Suppressor macrophage treated with lipopolysaccharide for 4 hours (primary cell): ENCODE results near the gene RAP1GAP2.
"Not testable (repeated sequence)": the region's sequence is repeated elsewhere in the genome, so short reads cannot be mapped to it uniquely, and the experiment has no call there.

Experiments
- DNase-seq: peaks from one replicate; pipeline ENCODE4 v3.0.0-alpha.2; 2020

RAP1GAP2 gene

DNA sequence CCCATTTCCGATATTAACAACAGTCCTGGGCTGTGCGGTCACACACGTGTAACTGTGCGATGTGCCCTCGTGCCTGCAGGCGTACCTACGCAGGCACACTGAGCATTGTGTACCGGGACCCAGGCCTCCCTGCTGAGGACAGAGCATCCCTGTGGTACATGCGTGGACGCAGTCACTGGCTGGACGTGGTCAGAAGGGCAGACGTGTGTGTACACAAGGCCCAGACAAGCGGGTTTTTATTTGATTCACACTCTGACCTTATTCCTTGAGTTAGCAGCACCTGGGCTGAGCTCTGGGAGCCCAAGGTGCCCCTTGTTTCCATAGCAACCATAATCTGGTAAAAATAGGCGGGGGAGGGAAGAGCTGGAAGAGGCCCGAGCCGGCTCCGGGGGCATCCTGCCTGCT lies 19.5 kb downstream of the RAP1GAP2 start:
- DNase-seq, result no peak

DNA sequence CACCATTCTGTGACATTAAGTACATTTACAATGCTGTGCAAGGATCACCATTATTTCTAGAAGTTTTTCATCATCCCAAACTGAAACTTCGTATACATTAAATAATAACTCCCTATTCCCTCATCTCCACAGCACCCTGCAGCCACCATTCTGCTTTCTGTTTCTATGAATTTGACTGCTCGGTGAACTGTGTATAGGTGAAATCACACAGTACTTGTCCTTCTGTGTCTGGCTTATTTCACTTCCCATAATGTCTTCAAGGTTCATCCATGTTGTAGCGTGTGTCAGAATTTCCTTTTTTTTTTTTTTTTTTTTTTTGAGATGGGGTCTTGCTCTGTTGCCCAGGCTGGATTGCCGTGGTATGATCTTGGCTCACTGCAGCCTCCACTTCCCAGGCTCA lies 20.4 kb downstream of the RAP1GAP2 start:
- DNase-seq, result peak; percentile 20

DNA sequence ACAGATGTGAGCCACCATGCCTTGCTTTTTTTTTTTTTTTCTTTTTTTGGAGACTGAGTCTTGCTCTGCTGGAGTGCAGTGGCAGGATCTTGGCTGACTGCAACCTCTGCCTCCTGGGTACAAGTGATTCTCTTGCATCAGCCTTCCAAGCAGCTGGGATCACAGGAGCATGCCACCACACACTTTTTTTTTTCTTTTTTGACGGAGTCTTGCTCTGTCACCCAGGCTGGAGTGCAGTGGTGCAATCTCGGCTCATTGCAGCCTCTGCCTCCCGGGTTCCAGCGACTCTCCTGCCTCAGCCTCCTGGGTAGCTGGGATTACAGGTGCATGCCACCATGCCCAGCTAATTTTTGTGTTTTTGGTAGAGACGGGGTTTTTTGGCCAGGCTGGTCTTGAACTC lies 23.1 kb downstream of the RAP1GAP2 start:
- DNase-seq, result not testable (repeated sequence)

DNA sequence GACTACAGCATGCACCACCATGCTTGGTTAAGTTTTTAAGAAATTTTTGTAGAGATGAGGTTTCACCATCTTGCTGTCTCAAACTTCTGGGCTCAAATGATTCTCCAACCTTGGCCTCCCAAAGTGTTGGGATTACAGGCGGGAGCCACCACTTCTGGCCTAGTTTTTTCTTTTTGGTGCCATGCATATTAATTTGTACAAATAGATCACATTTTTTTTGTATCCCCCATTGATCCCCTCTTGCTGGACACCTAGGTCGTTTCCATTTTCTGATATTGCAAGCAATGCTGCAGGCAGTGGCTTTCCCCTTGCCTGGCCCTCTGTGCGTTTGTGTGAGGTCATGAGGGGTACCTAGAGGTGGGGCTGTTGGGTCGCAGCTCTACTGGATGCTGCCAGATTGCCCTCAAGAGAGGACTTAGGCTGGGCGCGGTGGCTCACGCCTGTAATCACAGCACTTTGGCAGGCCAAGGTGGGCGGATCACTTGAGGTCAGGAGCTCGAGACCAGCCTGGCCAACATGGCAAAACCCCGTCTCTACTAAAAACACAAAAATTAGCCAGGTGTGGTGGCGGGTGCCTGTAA lies 23.8 kb downstream of the RAP1GAP2 start:
- no peak for DNase-seq

DNA sequence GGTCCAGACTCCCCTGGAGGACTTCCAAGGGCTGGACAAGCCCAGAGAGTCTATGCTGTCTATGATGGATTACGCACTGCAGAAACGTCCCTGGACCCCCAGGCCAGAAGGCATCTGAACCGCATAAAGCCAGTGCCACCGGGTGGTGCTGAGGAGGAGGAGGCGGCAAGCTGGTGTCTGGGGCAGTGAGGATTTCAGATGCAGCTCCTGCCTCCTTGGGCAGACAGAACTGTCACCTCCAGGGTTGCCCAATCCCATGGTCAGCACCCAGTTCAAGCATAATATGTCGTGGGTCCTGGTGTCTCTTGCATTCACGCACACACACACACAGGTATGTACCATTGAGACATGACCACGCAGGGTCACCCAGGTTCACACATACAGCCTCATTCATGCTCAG lies 25.6 kb downstream of the RAP1GAP2 start:
- DNase-seq, result no peak

DNA sequence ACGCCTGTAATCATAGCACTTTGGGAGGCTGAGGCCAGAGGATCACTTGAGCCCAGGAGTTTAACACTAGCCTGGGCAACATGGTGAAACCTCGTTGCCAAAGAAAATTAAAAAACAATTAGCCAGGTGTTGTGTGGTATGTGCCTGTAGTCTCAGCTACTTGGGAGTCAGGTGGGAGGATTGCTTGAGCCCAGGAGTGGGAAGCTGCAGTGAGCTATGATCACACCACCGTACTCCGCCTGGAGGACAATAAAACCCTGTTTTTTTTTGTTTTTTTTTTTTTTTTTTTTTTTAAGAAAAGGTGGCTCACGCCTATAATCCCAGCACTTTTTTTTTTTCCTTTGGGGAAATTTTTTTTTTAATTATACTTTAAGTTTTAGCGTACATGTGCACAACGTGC lies 26.1 kb downstream of the RAP1GAP2 start:
- no peak for DNase-seq

DNA sequence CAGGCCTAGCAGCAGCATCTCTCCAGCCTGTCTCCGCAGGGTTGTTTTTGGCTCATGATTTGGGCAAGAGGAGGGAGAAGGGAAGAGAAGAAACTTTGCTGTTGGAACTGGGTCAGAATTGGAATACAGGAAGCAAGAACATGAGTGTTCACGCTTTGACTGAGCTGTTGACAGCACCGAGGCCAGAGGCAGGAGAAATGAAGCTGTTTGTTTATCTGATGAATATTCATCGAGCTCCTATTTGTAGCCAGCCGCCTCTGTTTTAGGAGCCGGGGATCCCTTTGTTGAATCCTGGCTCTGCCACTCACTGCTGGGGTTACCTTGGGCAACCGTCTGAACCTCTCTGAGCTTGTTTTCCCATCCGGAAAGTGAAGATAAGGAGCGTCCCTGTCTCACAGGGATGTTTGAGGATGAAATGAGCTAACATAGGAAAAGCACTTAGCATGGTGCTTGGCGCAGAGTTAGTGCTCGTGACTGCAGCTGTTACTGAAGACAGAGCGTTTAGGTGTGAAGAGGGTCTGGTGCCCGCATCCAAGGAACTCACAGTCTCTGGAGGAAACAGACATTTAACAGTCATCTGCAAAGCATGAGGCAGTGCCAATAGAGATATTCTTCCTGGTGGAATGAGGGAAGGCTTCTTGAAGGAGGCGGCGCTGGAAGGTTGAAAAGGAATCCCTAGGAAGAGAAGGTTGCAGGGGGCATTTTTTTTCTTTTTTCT lies 29.2 kb downstream of the RAP1GAP2 start:
- DNase-seq, result no peak

DNA sequence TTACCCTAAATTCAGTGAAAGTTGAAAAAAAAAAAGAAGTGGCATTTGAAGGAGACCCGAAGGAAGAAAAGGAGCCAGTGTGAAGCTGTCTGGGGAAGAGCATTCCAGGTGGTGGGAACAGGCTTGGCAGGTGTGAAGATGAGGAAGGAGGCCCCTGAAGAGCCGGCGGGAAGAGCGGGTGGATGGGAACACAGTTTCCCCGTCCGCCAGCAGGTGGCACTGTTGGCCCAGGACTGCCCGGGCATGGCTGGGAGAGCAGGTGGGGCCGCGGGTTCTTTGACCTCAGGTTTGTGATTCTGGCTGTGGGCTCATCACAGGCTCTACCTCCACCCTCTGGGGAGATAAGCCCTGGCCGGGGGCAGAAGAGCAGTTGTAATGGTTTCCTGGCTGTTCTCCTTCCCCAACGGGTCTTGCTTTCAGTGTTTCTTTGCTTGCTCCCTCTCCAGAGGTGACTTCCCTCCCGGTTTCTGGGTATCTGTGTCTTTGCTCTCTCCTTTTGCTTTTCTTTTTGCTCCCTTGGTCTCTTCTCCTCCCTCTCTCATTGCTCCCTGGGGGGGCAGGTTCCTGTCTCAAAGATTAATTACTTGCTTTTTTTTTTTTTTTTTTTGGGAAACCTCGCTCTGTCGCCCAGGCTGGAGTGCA lies 32.3 kb downstream of the RAP1GAP2 start:
- peak; percentile 71 for DNase-seq

DNA sequence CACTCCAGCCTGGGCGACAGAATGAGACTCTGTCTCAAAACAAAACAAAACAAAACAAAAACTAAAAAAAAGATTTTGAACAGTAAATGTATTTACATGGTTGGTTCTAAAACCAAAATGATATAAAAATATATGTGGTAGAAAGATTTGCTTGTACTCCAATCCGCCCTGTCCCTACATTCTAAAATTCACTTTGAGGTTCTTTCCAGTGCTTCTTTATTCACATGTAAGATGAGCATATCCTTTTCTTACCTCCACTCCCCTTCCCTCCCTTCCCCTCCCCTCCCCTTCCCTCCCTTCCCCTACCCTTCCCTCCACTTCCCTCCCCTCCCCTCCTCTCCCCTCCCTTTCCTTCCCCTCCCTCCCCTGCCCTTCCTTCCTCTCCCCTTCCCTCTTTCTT lies 34.4 kb downstream of the RAP1GAP2 start:
- DNase-seq, result no peak

DNA sequence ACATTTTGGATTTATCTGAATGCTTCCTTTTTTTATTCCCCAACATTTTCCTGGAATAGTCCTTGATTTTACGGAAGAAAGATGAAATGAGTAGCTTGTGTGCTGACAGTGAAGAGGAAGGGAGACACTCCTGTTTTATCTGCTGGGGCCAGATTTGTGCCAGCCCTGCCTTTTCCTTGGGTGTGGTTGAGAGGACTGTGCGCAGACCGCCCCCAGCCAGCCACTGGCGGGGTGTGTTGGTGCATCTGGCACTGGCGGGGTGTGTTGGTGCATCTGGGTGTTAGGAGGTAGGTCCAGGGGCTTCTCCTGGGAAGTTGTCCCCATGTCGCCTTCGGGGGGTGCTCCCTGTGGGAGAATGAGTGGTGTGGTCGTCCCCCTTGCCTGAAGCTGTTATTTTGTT lies 39.5 kb downstream of the RAP1GAP2 start:
- DNase-seq, result no peak

DNA sequence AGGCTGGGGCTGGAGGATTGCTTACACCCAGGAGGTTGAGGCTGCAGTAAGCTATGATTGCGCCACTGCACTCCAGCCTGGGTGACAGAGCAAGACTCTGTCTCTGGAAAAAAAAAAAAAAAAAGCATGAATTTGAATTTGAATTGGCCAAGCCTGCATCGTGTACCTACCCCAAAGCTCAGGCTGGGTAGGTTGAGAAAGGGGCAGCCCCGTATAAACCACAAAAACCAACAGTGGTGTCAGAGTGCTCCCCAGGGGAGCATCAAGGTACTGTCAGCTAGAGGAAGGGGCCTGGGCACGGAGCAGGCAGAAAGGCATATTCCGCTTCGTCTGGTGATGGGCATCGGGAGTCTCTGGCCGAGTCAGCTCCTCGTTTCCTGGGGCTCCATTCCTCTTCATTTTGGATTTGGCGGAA lies 40.9 kb downstream of the RAP1GAP2 start:
- DNase-seq, result no peak

DNA sequence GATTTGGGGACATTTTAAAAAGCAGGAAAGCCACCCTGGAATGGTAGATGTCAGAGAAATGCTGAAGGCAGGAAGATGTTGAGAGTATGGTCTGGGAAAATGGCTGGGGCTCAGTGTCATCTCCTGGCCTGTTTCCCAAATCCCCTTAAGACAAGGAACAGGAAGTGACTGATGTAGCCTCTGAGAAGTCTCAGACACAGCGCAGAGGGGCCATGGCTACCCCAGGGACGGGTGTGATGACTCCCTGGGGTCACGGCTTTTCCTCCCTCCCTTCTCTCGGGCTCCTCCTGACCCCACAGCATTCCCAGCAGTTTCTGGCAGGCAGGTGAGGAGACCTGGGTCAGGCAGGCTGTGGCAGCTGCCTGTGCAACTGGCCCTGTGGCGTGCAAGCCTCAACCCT lies 45.4 kb downstream of the RAP1GAP2 start:
- no peak for DNase-seq

DNA sequence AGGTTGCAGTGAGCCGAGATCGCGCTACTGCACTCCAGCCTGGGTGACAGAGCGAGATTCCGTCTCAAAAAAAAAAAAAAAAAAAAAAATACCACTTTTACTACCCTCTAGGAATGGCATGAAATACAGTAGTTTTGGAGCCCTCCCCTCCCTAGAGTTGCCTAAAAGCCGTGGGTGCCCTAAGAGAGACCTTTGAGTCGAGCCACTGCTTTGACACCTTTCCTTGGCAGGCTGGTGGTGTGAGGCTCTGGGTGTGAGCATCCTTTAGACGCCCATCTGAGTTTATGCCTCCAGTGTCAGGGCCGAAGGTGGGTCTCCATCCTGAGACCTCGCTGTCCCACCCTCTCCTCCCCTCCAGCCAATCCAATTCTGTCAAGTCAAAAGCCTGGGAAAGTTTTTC lies 46.2 kb downstream of the RAP1GAP2 start:
- no peak for DNase-seq

DNA sequence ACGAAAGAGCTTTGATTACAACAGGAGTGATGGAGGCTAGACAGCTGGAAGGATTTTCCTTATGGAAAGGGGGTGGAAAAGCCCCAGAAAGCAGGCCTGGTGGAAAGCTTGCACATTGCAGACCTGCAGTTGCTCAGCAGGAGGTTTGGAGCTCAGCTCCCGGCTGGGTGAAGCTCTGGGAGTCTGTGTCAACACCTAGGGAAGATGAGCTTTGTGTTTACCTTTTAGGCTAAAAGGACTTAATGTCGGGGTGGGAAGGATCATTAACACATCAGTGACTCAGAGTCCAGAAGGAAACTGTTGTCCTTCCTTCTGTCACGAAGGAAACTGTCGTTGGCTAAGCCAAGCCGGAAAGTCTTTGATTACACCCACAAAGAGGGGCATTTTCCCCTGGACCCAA lies 48.2 kb downstream of the RAP1GAP2 start:
- DNase-seq, result no peak

DNA sequence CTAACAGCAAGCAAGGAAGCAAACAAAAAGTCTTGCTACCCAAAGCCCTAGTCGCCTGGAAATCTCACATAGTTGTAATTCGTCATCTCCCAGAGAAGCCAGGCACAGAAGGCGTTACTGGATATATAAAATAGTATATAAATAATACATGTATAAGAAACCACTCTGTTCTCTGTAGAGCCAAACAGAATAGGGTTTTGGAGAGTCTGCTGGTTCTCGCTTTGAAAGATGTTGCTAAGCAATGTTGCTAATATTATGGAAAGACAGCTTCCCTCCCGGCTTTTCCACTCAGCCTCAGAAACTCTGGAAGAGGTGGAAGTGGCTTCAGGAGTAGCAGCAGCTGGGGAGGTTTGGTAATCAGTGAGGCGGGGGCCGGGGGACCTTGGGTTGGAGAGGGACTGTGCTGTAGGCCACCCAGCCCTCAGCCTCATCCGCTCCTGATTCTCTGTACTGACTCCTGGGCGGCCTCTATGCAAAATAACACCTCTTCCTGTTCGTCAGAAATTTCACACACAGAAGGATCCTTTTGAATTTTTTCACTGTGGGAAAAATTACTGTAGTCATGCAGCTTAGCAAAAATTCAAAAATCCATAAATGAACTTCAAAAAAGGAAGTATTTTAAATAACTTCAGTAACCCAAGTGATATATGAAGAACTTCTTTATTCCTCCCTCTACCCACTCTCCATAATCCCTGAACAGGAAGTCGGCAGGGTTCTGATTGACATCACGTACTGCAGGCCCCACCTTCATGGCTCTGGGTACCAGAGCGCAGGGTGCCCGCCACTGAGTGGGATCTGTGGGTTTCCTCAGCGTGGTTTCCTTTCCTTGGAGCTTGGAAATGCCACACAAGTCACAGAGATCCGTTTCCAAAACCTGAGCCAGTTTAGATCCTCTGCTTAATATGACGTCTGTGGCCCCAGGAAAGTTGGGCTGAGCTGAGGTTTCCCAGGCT lies 51.4 kb downstream of the RAP1GAP2 start:
- peak; percentile 77 for DNase-seq

DNA sequence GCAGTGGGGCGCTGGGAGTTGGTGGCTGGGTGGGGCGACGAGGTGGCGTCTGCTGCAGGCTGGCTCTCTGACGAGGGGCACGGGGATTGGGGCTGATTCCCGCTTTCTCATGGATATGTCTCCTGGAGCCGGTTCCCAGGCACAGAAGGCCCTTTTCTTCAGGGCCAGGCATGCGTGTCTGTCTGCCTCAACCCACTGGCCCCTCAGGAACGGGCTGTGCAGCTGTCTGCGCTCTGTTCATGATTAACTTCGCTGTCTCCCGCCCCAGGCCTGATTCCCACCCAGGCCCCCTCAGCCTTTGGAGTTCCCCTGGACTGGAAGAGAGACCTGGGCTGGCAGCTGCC lies 53.1 kb downstream of the RAP1GAP2 start:
- no peak for DNase-seq

DNA sequence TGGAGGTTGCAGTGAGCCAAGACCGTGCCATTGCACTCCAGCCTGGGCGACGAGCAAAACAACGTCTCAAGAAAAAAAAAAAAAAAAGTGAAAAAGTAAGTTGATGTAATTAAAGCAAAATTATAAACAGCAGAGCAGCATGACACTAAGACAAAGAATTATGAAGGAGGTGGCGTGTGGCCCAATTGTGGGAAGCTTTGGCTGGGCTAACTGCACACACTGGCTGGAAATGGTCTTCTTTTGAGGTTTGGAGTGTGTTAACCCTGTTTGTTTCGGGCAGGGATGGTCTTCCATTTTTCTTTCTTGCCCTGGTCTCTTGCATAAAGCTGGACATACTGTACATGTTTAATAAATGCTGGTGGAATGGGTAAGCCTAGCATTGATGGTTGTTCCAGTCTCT lies 54.8 kb downstream of the RAP1GAP2 start:
- DNase-seq, result no peak

DNA sequence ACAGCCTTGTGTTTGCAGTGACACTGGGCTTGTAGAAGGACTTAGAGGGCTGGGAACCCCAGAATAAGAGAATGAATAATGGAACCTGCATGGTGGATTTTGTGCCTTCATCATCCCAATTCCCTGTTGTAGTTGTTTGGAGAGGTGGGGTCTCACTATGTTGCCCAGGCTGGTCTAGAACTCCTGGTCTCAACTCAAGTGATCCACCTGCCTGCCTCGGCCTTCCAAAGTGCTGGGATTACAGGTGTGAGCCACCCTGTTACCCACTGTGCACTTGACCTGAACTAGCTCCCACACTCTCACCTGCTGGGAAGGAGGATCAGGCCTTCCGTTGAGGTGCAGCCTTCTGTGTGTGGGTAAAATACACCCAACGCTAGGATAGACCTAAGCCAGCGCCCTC lies 55.4 kb downstream of the RAP1GAP2 start:
- no peak for DNase-seq

DNA sequence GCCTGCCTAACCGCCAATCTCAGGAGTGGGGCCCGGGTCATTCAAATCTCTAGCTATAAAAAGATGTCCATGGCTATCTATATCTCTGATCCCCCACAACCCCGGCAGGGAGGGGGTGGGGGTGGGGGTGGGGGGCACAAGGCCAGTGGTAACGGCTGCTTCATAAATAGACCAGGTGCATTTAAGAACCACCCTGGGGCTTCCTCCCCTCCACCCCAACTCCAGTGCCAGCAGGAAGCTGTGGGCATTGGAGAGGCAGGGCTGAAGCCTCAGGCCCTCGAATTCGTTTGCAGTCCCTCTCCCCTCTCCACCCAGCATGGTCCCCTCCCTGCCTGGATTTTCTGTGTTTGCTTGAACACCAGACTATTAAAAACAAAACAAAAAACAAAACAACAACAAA lies 56.0 kb downstream of the RAP1GAP2 start:
- DNase-seq, result no peak

DNA sequence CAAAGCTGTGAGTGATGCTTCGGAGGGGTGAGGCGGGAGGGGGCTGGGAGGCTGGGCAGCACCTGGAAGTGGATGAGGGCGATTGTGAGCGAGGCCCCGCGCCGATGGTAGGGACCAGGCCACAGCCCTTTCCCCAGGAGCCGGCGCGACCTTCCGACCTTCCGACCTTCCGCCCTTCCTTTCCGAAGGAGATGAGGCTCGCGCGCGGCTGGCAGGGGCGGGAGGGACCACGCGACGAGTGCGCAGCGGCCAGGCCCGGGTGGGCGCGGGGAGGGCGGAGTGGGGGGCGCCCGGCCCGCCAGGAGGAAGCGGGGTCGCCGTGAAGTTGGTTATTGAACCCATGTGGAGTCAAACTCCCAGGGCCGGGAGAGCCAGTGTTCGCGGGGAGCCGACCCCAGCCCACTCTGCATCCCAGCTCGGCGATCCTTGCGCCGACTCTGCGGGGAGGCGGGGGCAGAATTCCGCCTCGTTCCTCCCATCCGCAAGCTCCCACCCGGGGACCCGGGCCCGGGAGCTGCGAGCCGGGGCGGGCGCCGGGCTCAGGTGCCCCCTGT lies 56.6 kb downstream of the RAP1GAP2 start:
- no peak for DNase-seq

DNA sequence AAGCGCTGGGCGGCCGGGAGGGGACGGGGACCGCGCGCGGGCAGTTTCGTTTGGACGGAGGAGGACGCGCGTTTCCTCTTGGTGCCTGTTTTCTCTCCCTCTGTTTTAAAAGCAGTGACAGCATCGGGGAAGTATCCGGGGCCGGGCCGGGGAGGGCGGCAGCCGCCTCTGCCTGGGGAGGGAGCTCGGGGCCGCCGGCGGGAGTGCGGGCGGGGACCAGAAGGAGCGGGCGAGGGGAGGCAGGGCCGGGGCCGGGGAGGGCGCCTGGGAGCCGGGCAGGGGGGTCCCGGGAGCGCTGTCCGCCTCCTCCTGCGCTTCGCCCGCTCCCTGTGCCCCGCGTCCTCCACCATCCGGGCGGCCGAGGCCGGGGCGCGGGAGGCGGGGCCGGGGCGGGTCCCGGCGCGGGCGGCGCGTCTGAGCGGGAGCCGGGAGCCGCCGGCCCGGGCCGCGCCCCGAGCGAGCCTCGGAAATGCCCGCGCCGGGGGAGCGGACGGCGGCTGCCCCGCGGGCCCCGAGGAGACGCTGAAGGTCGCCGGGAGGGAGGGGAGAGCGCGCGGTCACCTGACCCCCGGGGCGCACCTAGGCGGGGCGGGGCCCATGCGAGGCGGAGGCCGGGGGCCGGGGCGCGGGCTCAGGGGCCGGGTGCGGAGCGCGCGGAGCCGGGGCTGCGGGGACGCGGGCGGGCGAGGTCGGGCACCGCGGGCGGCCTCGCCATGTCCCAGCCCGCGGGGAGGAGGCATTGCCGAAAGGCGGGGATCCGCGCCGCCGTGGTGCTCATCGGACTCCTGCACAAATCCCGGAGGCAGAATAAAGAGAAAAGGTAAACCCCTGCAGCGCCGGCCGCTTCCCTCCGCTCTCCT lies 57.3 kb downstream of the RAP1GAP2 start:
- DNase-seq, result peak; percentile 70
